ENCODE data around the gene STAM. TPM values are rescaled to one million over a fixed set of nuclear protein-coding genes. Genes with fewer than 3 reads are reported as not detected.

Gene STAM
- polyA plus RNA-seq, 1 donor (not counting 4 experiments of a cell fraction or from before 2014, with no cell fraction given), result 34.1 TPM

DNA sequence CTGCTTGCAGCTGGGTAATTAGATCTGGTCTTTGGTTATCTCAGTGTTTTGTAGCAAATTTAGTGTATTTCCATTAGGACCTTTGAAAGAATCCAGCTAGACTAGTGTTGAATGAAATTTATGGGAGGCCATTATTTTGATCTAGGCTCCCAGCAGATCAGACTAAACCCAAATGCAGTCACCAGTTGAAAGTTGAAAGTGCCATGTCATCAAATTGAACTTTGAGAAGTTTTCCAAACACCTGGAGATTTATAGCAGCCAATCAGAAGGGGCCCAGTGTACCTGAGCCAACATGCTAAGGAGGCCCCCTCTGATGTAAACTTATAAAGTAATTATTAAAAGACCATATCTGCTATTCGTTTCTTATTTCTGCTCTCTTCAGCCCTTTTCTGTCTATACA, 96.7 kb downstream of the STAM start:
- Histone ChIP-seq H3K27me3 (ENCODE audit: control insufficient read depth, extremely low read depth, insufficient read depth, low read length) (no peaks in the 10 kb centered on the region), H3K9me1 (ENCODE audit: control insufficient read depth, extremely low read depth, insufficient read depth, low read length) (no peaks in the 10 kb centered on the region), H3K27ac (ENCODE audit: control insufficient read depth, insufficient read depth, low read length) (no peak overlapping the region), H3K4me3 (ENCODE audit: control insufficient read depth in 2 of 3, extremely low read depth in 1 of 3, insufficient read depth in 2 of 3, low read depth in 1 of 3, low read length in 3 of 3) (no peak overlapping the region), H3K9me3 (ENCODE audit: control insufficient read depth, low read depth, low read length) (no peaks in the 10 kb centered on the region), H4K20me1 (ENCODE audit: control insufficient read depth, extremely low read depth, insufficient read depth, low read length) (no peaks in the 10 kb centered on the region), H3K79me2 (ENCODE audit: control insufficient read depth, insufficient read depth, low read length) (no peaks in the 10 kb centered on the region), H3K4me1 (ENCODE audit: control insufficient read depth, extremely low read depth, insufficient read depth, low read length) (no peaks in the 10 kb centered on the region), H3K4me2 (ENCODE audit: control insufficient read depth, extremely low read depth, insufficient read depth, low read depth, low read length) (no peak overlapping the region), H3K9ac (ENCODE audit: control insufficient read depth, extremely low read depth, insufficient read depth, low read length) (no peak overlapping the region), H3K36me3 (ENCODE audit: control insufficient read depth in 2 of 2, extremely low read depth in 1 of 2, insufficient read depth in 2 of 2, low read length in 2 of 2) (peaks cover 0 to 2% of the 10 kb centered on the region in 2 experiments), H2AFZ (ENCODE audit: control insufficient read depth, low read length) (no peak overlapping the region)
- FAIRE-seq (no peak), DNase-seq (ENCODE audit: low read depth, low spot score) (no peak)
- dilution Hi-C loops (cut with MboI; ENCODE audit: extremely low pct_ligation_motif_present, low sequenced_read_pairs), result no loop called here
- TF ChIP-seq CTCF (optimal IDR thresholded peaks at IDR 0.05 in 1 of 3, IDR thresholded peaks at IDR 0.05 in 1 of 3, conservative IDR thresholded peaks at IDR 0.05 in 1 of 3; ENCODE audit: extremely low read depth in 1 of 3, insufficient read depth in 2 of 3, low read length in 3 of 3), result no peak
- no peak for TF ChIP-seq EZH2 (IDR thresholded peaks at IDR 0.05; ENCODE audit: low read length)

DNA sequence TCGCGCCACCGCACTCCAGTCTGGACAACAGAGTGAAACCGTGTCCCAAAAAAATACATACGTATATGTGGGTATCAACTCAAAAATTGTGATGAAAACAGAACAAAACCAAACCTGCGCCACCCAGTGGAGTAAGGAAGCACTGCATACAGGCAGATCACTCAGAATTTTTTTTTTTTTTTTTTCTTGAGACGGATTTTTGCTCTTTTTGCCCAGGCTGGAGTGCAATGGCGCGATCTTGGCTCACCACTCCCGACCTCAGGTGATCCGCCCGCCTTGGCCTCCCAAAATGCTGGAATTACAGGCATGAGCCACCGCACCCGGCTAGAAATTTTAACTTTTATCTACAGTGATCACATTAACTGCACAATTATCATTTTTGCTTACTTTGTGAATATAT, 99.0 kb downstream of the STAM start:
- H3K9me1 ChIP-seq (ENCODE audit: control insufficient read depth, extremely low read depth, insufficient read depth, low read length), result no peaks in the 10 kb centered on the region
- TF ChIP-seq EZH2 (IDR thresholded peaks at IDR 0.05; ENCODE audit: low read length) (no peak), CTCF (optimal IDR thresholded peaks at IDR 0.05 in 1 of 3, IDR thresholded peaks at IDR 0.05 in 1 of 3, conservative IDR thresholded peaks at IDR 0.05 in 1 of 3; ENCODE audit: extremely low read depth in 1 of 3, insufficient read depth in 2 of 3, low read length in 3 of 3) (peak; percentile 54 to 77 (median 73))
- no peak overlapping the region for H3K9ac ChIP-seq (ENCODE audit: control insufficient read depth, extremely low read depth, insufficient read depth, low read length)
- no peaks in the 10 kb centered on the region for H3K9me3 ChIP-seq (ENCODE audit: control insufficient read depth, low read depth, low read length)
- dilution Hi-C loops (cut with MboI; ENCODE audit: extremely low pct_ligation_motif_present, low sequenced_read_pairs), result no loop called here
- no peak for DNase-seq (ENCODE audit: low read depth, low spot score)
- H3K27ac ChIP-seq (ENCODE audit: control insufficient read depth, insufficient read depth, low read length), result no peak overlapping the region
- H3K27me3 ChIP-seq (ENCODE audit: control insufficient read depth, extremely low read depth, insufficient read depth, low read length), result no peaks in the 10 kb centered on the region
- no peak overlapping the region for H3K4me2 ChIP-seq (ENCODE audit: control insufficient read depth, extremely low read depth, insufficient read depth, low read depth, low read length)
- H3K79me2 ChIP-seq (ENCODE audit: control insufficient read depth, insufficient read depth, low read length), result no peaks in the 10 kb centered on the region
- peak overlapping the region; percentile 47 for H2AFZ ChIP-seq (ENCODE audit: control insufficient read depth, low read length)
- H3K4me3 ChIP-seq (ENCODE audit: control insufficient read depth in 2 of 3, extremely low read depth in 1 of 3, insufficient read depth in 2 of 3, low read depth in 1 of 3, low read length in 3 of 3), result no peak overlapping the region
- no peak for FAIRE-seq
- no peaks in the 10 kb centered on the region for H4K20me1 ChIP-seq (ENCODE audit: control insufficient read depth, extremely low read depth, insufficient read depth, low read length)
- no peaks in the 10 kb centered on the region for H3K36me3 ChIP-seq (ENCODE audit: control insufficient read depth in 2 of 2, extremely low read depth in 1 of 2, insufficient read depth in 2 of 2, low read length in 2 of 2)
- no peaks in the 10 kb centered on the region for H3K4me1 ChIP-seq (ENCODE audit: control insufficient read depth, extremely low read depth, insufficient read depth, low read length)

All from keratinocyte (primary cell).